Measurements from ENCODE around the gene EXD2.

Gene EXD2

GRCh38 chr14:69266572-69267345 lies 75.5 kb downstream of the EXD2 start:
- Histone ChIP-seq H3K27me3 (ENCODE audit: insufficient read depth, low read length, poor library complexity) (peaks cover 20% of the 10 kb centered on the region), H2AFZ (ENCODE audit: low read depth, low read length) (no peak overlapping the region), H3K9me3 (ENCODE audit: insufficient read depth, low read length, severe bottlenecking) (no peaks in the 10 kb centered on the region)

GRCh38 chr14:69267492-69267891 lies 76.2 kb downstream of the EXD2 start:
- DNase-seq (no peak), ATAC-seq (ENCODE audit: insufficient read depth, low read depth) (no peak)
- Histone ChIP-seq H2AFZ (ENCODE audit: low read depth, low read length) (no peak overlapping the region), H3K9ac (ENCODE audit: low read depth, low read length) (no peak overlapping the region), H3K4me1 (ENCODE audit: insufficient read depth, low read length) (no peaks in the 10 kb centered on the region), H3K4me3 (ENCODE audit: low read depth in 1 of 2, low read length in 2 of 2) (no peak overlapping the region), H4K20me1 (ENCODE audit: insufficient read depth, low read length) (no peaks in the 10 kb centered on the region), H3K79me2 (ENCODE audit: insufficient read depth, low read length) (no peaks in the 10 kb centered on the region), H3K36me3 (ENCODE audit: insufficient read depth, low read length) (no peaks in the 10 kb centered on the region), H3K27ac (ENCODE audit: low read length) (no peak overlapping the region), H3K27me3 (ENCODE audit: insufficient read depth, low read length, poor library complexity) (peaks cover 16% of the 10 kb centered on the region), H3K9me3 (ENCODE audit: insufficient read depth, low read length, severe bottlenecking) (no peaks in the 10 kb centered on the region), H3K4me2 (ENCODE audit: insufficient read depth, low read length) (no peak overlapping the region)
- TF ChIP-seq CTCF (IDR thresholded peaks at IDR 0.05; ENCODE audit: borderline replicate concordance, extremely low read depth, low read length, poor library complexity, severe bottlenecking) (no peak), EZH2 (IDR thresholded peaks at IDR 0.05; ENCODE audit: borderline replicate concordance, low read depth, low read length, severe bottlenecking) (no peak)

More at GRCh38 chr14:69266572-69267345, 75.5 kb downstream of the EXD2 start:
- H3K36me3 ChIP-seq (ENCODE audit: insufficient read depth, low read length), result no peaks in the 10 kb centered on the region
- H3K4me1 ChIP-seq (ENCODE audit: insufficient read depth, low read length), result no peaks in the 10 kb centered on the region
- no peak overlapping the region for H3K4me3 ChIP-seq (ENCODE audit: low read depth in 1 of 2, low read length in 2 of 2)
- TF ChIP-seq EZH2 (IDR thresholded peaks at IDR 0.05; ENCODE audit: borderline replicate concordance, low read depth, low read length, severe bottlenecking), result no peak
- TF ChIP-seq CTCF (IDR thresholded peaks at IDR 0.05; ENCODE audit: borderline replicate concordance, extremely low read depth, low read length, poor library complexity, severe bottlenecking), result no peak
- no peaks in the 10 kb centered on the region for H4K20me1 ChIP-seq (ENCODE audit: insufficient read depth, low read length)
- no peaks in the 10 kb centered on the region for H3K79me2 ChIP-seq (ENCODE audit: insufficient read depth, low read length)
- DNase-seq (no peak), ATAC-seq (ENCODE audit: insufficient read depth, low read depth) (no peak)
- H3K9ac ChIP-seq (ENCODE audit: low read depth, low read length), result no peak overlapping the region
- H3K4me2 ChIP-seq (ENCODE audit: insufficient read depth, low read length), result no peak overlapping the region
- H3K27ac ChIP-seq (ENCODE audit: low read length), result no peak overlapping the region

- H2AFZ ChIP-seq (ENCODE audit: low read depth, low read length), result no peak overlapping the region
- H3K9me3 ChIP-seq (ENCODE audit: insufficient read depth, low read length, severe bottlenecking), result no peaks in the 10 kb centered on the region
- no peak overlapping the region for H3K27ac ChIP-seq (ENCODE audit: low read length)
- H3K4me3 ChIP-seq (ENCODE audit: low read depth in 1 of 2, low read length in 2 of 2), result no peak overlapping the region
- H3K36me3 ChIP-seq (ENCODE audit: insufficient read depth, low read length), result no peaks in the 10 kb centered on the region
- H3K4me1 ChIP-seq (ENCODE audit: insufficient read depth, low read length), result no peaks in the 10 kb centered on the region
- no peak overlapping the region for H3K9ac ChIP-seq (ENCODE audit: low read depth, low read length)
- no peak for ATAC-seq (ENCODE audit: insufficient read depth, low read depth)
- H3K27me3 ChIP-seq (ENCODE audit: insufficient read depth, low read length, poor library complexity), result peaks cover 18% of the 10 kb centered on the region
- H4K20me1 ChIP-seq (ENCODE audit: insufficient read depth, low read length), result no peaks in the 10 kb centered on the region
- no peaks in the 10 kb centered on the region for H3K79me2 ChIP-seq (ENCODE audit: insufficient read depth, low read length)
- no peak overlapping the region for H3K4me2 ChIP-seq (ENCODE audit: insufficient read depth, low read length)
- no peak for DNase-seq
- no peak for TF ChIP-seq CTCF (IDR thresholded peaks at IDR 0.05; ENCODE audit: borderline replicate concordance, extremely low read depth, low read length, poor library complexity, severe bottlenecking)
- no peak for TF ChIP-seq EZH2 (IDR thresholded peaks at IDR 0.05; ENCODE audit: borderline replicate concordance, low read depth, low read length, severe bottlenecking)
These were observed 76.9 kb downstream of the EXD2 start for GRCh38 chr14:69268223-69268622.
